ENCODE data around the gene POLR1A. TPM values are rescaled to one million over a fixed set of nuclear protein-coding genes. Genes with fewer than 3 reads are reported as not detected.

POLR1A gene
- total RNA-seq, 1 donor from 2014 or later, result 23.8 TPM

DNA sequence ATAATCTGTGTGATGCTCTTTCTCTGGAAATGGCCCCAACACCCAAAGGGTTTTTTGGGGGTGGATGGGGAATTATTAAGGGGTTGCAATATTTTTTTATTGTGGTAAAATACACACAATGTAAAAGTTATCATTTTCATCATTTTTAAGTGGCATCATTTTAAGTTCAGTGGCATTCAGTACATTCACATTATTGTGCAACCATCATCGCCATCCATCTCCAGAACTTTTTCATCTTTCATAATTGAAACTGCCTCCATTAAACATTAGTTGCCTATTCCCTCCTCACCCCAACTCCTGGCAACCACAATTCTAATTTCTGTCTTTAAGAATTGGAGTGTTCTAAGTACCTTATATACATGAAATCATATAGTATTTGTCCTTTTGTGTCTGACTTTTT is 90.0 kb downstream of the POLR1A start:
- no peak for DNase-seq (ENCODE audit: low spot score)
- Mint-ChIP-seq H3K27me3 (ENCODE audit: insufficient read depth, low read depth) (peaks cover 2% of the 10 kb centered on the region), H3K4me1 (no peaks in the 10 kb centered on the region), H3K4me3 (no peak overlapping the region), H3K27ac (no peak overlapping the region), H3K9me3 (peaks cover 19% of the 10 kb centered on the region), H3K36me3 (no peaks in the 10 kb centered on the region)
- no peaks in the 10 kb centered on the region for H3K4me1 ChIP-seq
- H3K27me3 ChIP-seq, result no peaks in the 10 kb centered on the region
- H3K79me2 ChIP-seq (ENCODE audit: low read depth), result no peaks in the 10 kb centered on the region
- TF ChIP-seq, protein P1, sequence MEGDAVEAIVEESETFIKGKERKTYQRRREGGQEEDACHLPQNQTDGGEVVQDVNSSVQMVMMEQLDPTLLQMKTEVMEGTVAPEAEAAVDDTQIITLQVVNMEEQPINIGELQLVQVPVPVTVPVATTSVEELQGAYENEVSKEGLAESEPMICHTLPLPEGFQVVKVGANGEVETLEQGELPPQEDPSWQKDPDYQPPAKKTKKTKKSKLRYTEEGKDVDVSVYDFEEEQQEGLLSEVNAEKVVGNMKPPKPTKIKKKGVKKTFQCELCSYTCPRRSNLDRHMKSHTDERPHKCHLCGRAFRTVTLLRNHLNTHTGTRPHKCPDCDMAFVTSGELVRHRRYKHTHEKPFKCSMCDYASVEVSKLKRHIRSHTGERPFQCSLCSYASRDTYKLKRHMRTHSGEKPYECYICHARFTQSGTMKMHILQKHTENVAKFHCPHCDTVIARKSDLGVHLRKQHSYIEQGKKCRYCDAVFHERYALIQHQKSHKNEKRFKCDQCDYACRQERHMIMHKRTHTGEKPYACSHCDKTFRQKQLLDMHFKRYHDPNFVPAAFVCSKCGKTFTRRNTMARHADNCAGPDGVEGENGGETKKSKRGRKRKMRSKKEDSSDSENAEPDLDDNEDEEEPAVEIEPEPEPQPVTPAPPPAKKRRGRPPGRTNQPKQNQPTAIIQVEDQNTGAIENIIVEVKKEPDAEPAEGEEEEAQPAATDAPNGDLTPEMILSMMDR (IDR thresholded peaks at IDR 0.05), result no peak
- TF ChIP-seq EZH2phosphoT487 (IDR thresholded peaks at IDR 0.05), result no peak
- no peak for TF ChIP-seq EZH2 (IDR thresholded peaks at IDR 0.05)
- H2AFZ ChIP-seq (replicated peaks), result no peak overlapping the region
- no peaks in the 10 kb centered on the region for H3K36me3 ChIP-seq
- no peak overlapping the region for H3K9ac ChIP-seq
- H3F3A ChIP-seq (ENCODE audit: low read depth), result no peaks in the 10 kb centered on the region
- no peak overlapping the region for H3K4me2 ChIP-seq
- no peak overlapping the region for H3K4me3 ChIP-seq
- H3K9me3 ChIP-seq (ENCODE audit: low read depth), result no peaks in the 10 kb centered on the region
- no peaks in the 10 kb centered on the region for H4K20me1 ChIP-seq (ENCODE audit: low read depth)
- no peak overlapping the region for H3K27ac ChIP-seq

DNA sequence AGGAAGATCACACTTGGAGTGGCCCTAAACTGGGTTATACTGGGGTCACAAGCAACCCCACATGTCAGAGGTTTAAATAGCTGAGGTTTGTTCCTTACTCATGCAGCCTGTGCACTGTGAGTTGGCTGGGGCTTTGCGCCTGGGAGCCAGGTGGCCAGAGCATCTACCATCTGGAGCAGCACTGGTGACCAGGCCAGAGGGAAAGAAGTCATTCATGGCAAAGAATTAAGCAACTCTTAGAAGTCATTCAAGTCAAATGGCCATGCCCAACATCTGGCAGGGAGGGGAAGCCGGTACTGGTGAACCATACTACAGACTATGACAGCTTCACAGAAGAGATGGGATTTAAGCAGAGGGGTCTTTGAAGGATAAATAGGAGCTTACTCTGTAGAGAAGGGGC is 90.7 kb downstream of the POLR1A start:
- Histone ChIP-seq H3K27ac (no peak overlapping the region), H3K27me3 (no peaks in the 10 kb centered on the region), H3K9ac (no peak overlapping the region), H3K4me3 (no peak overlapping the region), H4K20me1 (ENCODE audit: low read depth) (no peaks in the 10 kb centered on the region), H3K4me1 (no peaks in the 10 kb centered on the region), H3K4me2 (no peak overlapping the region), H3K79me2 (ENCODE audit: low read depth) (no peaks in the 10 kb centered on the region), H3K9me3 (ENCODE audit: low read depth) (no peaks in the 10 kb centered on the region), H3F3A (ENCODE audit: low read depth) (no peaks in the 10 kb centered on the region), H2AFZ (replicated peaks) (no peak overlapping the region), H3K36me3 (no peaks in the 10 kb centered on the region)
- Mint-ChIP-seq H3K4me3 (no peak overlapping the region), H3K9me3 (peaks cover 19% of the 10 kb centered on the region), H3K27me3 (ENCODE audit: insufficient read depth, low read depth) (peaks cover 2% of the 10 kb centered on the region), H3K27ac (no peak overlapping the region), H3K36me3 (no peaks in the 10 kb centered on the region), H3K4me1 (no peaks in the 10 kb centered on the region)
- DNase-seq (ENCODE audit: low spot score), result no peak
- no peak for TF ChIP-seq EZH2 (IDR thresholded peaks at IDR 0.05)
- TF ChIP-seq EZH2phosphoT487 (IDR thresholded peaks at IDR 0.05), result no peak
- TF ChIP-seq, protein P1 (IDR thresholded peaks at IDR 0.05), result no peak

DNA sequence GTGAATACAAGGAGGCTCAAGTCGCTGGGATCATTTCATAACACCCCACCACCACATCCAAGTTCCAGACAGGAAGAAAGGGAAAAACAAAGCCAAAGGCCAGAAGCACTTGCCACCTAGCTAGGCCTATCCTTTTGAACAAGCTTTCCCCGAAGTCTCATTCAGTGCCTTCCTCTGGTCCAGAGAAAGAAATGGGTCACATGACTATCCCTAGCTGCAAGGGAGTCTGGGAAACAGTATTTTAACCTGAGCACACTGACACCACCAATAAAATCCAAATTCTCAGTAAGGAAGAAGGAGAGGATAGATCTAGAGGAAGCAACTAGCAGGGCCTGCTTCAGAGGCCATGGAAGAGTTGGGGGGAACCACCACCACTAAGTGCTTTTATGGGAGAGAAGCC is 91.2 kb downstream of the POLR1A start:
- Histone ChIP-seq H3K4me3 (no peak overlapping the region), H3K27ac (no peak overlapping the region), H3K4me1 (no peaks in the 10 kb centered on the region), H3K79me2 (ENCODE audit: low read depth) (no peaks in the 10 kb centered on the region), H2AFZ (replicated peaks) (no peak overlapping the region), H3K36me3 (no peaks in the 10 kb centered on the region), H3K9ac (no peak overlapping the region), H3K9me3 (ENCODE audit: low read depth) (no peaks in the 10 kb centered on the region), H3K27me3 (no peaks in the 10 kb centered on the region), H4K20me1 (ENCODE audit: low read depth) (no peaks in the 10 kb centered on the region), H3F3A (ENCODE audit: low read depth) (no peaks in the 10 kb centered on the region), H3K4me2 (no peak overlapping the region)
- Mint-ChIP-seq H3K4me3 (no peak overlapping the region), H3K36me3 (no peaks in the 10 kb centered on the region), H3K9me3 (peaks cover 19% of the 10 kb centered on the region), H3K4me1 (no peaks in the 10 kb centered on the region), H3K27me3 (ENCODE audit: insufficient read depth, low read depth) (peaks cover 2% of the 10 kb centered on the region), H3K27ac (no peak overlapping the region)
- TF ChIP-seq EZH2 (IDR thresholded peaks at IDR 0.05) (no peak), EZH2phosphoT487 (IDR thresholded peaks at IDR 0.05) (no peak)
- TF ChIP-seq, protein P1 (IDR thresholded peaks at IDR 0.05), result no peak
- DNase-seq (ENCODE audit: low spot score), result no peak
